Epithelial cell of proximal tubule (primary cell): ENCODE data around the gene ONECUT3. TPM values are rescaled to one million over a fixed set of nuclear protein-coding genes. Genes with fewer than 3 reads are reported as not detected.

Experiments used
- DNase-seq: peaks from one replicate; pipeline ENCODE4 v3.0.0-alpha.2; 2011; ENCODE audit warnings: low read depth
- H3K4me3 ChIP-seq: 2 replicates; pipeline ENCODE4 v1.5.1; 2011; ENCODE audit warnings: low read depth, mild to moderate bottlenecking, low read length
- CTCF ChIP-seq: conservative IDR thresholded peaks from 2 replicates; pipeline ENCODE4 v1.5.1; 2012; ENCODE audit warnings: low read depth, mild to moderate bottlenecking, low read length
- total RNA-seq: library from RNA; depleted of rRNA; stranded (reverse); fragments of >200 nt; gene quantifications from 2 replicates; pipeline ENCODE4 v1.2.3, GENCODE V29; 2015

The ONECUT3 gene
- total RNA-seq, 1 donor from 2014 or later: not detected

- TF ChIP-seq CTCF: no peak
- DNase-seq: no peak
- peak overlapping the region; percentile 62 for H3K4me3 ChIP-seq
Measured at GRCh38 chr19:1827566-1828278, 74.4 kb downstream of the ONECUT3 start.

GRCh38 chr19:1828279-1829238, 75.3 kb downstream of the ONECUT3 start:
- H3K4me3 ChIP-seq: no peak overlapping the region
- no peak for TF ChIP-seq CTCF
- no peak for DNase-seq

GRCh38 chr19:1829958-1830357, 76.7 kb downstream of the ONECUT3 start:
- TF ChIP-seq CTCF: no peak
- H3K4me3 ChIP-seq: no peak overlapping the region
- DNase-seq: no peak

GRCh38 chr19:1830568-1830967, 77.3 kb downstream of the ONECUT3 start:
- no peak for TF ChIP-seq CTCF
- no peak for DNase-seq
- H3K4me3 ChIP-seq: no peak overlapping the region

Other genes with a start within 250 kb of the ONECUT3 start
- gene ADAMTSL5, start 240.5 kb upstream of the ONECUT3 start, total RNA-seq: 0.07 and 0.23 TPM in 2 replicates
- gene PLK5, start 229.4 kb upstream of the ONECUT3 start, total RNA-seq: not detected in 2 replicates
- 134 and 139 TPM in 2 replicates for gene MEX3D, start 185.2 kb upstream of the ONECUT3 start, total RNA-seq
- 115 and 149 TPM in 2 replicates for gene MBD3, start 160.6 kb upstream of the ONECUT3 start, total RNA-seq
- gene UQCR11, start 148.0 kb upstream of the ONECUT3 start, total RNA-seq: 91.4 and 114 TPM in 2 replicates
- 180 and 197 TPM in 2 replicates for gene TCF3, start 100.9 kb upstream of the ONECUT3 start, total RNA-seq
- gene ATP8B3, start 58.8 kb downstream of the ONECUT3 start, total RNA-seq: 1.7 and 4.6 TPM in 2 replicates
- 14.5 and 18.4 TPM in 2 replicates for gene REXO1, start 95.0 kb downstream of the ONECUT3 start, total RNA-seq
- gene KLF16, start 110.1 kb downstream of the ONECUT3 start, total RNA-seq: 28.1 and 28.8 TPM in 2 replicates
- 83.4 and 112 TPM in 2 replicates for gene ABHD17A, start 132.0 kb downstream of the ONECUT3 start, total RNA-seq
- gene ADAT3, start 151.9 kb downstream of the ONECUT3 start, total RNA-seq: 10.3 and 12.6 TPM in 2 replicates
- gene SCAMP4, start 151.9 kb downstream of the ONECUT3 start, total RNA-seq: 108 and 134 TPM in 2 replicates
- 82.9 and 85.4 TPM in 2 replicates for gene CSNK1G2, start 187.7 kb downstream of the ONECUT3 start, total RNA-seq